Endothelial cell of umbilical vein (primary cell): ENCODE data around the gene RIMKLB. TPM values are rescaled to one million over a fixed set of nuclear protein-coding genes. Genes with fewer than 3 reads are reported as not detected.
"Not testable (repeated sequence)": the region's sequence is repeated elsewhere in the genome, so short reads cannot be mapped to it uniquely, and the experiment has no call there.

ENCODE experiments used
- BruUV-seq: library from RNA; stranded (reverse); fragments of 400-500 nt; replicated peaks from 2 replicates; lab custom pipeline; 2021; lab: Mats Ljungman, UMichigan
- CTCF ChIA-PET: fragments of 300-600, 350-600 bp; sonication (Branson Sonifier 250); formaldehyde crosslinking; loops from one replicate; lab custom pipeline; 2021; ENCODE audit warnings: antibody characterized with exemption, inconsistent platforms; lab: Charles Lee
- POLR2A ChIA-PET: fragments of 300-600, 350-600 bp; sonication (Branson Sonifier 250); formaldehyde crosslinking; loops from one replicate; lab custom pipeline; 2021; ENCODE audit warnings: antibody characterized with exemption, inconsistent platforms; lab: Charles Lee
- DNase-seq: peaks from one replicate; pipeline ENCODE4 v3.0.0-alpha.2; 2011; ENCODE audit warnings: low read depth, low spot score
- FAIRE-seq: peaks from 2 replicates; lab custom pipeline; 2011; peaks lifted over from hg19 to GRCh38; lab: Jason Lieb, UNC
- H2AFZ ChIP-seq: 2 replicates; pipeline ENCODE4 v1.6.0; 2012; ENCODE audit warnings: low read depth, low read length, control low read depth, inconsistent platforms
- H3K27ac ChIP-seq: 2 replicates; pipeline ENCODE4 v1.5.1; 2011; ENCODE audit warnings: low read depth, mild to moderate bottlenecking, control low read depth, low read length, moderate library complexity; ENCODE audit not compliant: insufficient read depth
- H3K27me3 ChIP-seq, 2 experiments: 2 replicates each; pipeline versions ENCODE4 v1.6.0 to v1.6.1; 2011; ENCODE audit warnings: low read length in 2 of 2, mixed read lengths in 1 of 2; ENCODE audit not compliant: control insufficient read depth in 2 of 2, insufficient read depth in 2 of 2
- H3K36me3 ChIP-seq, 2 experiments: 2 replicates in 1 of 2; 3 replicates in 1 of 2; pipeline ENCODE4 v1.5.1; 2011; ENCODE audit warnings: low read length in 2 of 2, mild to moderate bottlenecking in 1 of 2, moderate library complexity in 1 of 2; ENCODE audit not compliant: control insufficient read depth in 2 of 2, insufficient read depth in 2 of 2; ENCODE audit errors: extremely low read depth in 1 of 2
- H3K4me1 ChIP-seq: 3 replicates; pipeline ENCODE4 v1.5.1; 2011; ENCODE audit warnings: mild to moderate bottlenecking, low read length; ENCODE audit not compliant: control insufficient read depth, insufficient read depth; ENCODE audit errors: extremely low read depth
- H3K4me2 ChIP-seq: 2 replicates; pipeline ENCODE4 v1.6.1; 2011; ENCODE audit warnings: low read length, control low read depth, mixed read lengths; ENCODE audit not compliant: insufficient read depth
- H3K4me3 ChIP-seq, 3 experiments: fragments of 200-600 bp in 1 of 3; sonication (generic), shearing (Covaris generic) in 1 of 3; replicated peaks in 1 of 3; 2 replicates each; pipeline ENCODE4 v1.5.1; 2011 to 2016; ENCODE audit warnings: control low read depth in 3 of 3, low read length in 3 of 3, mild to moderate bottlenecking in 2 of 3, inconsistent platforms in 1 of 3, low read depth in 1 of 3, moderate library complexity in 1 of 3; ENCODE audit not compliant: insufficient read depth in 1 of 3
- H3K79me2 ChIP-seq: 2 replicates; pipeline ENCODE4 v1.6.0; 2012; ENCODE audit warnings: low read length, inconsistent platforms; ENCODE audit not compliant: control insufficient read depth, insufficient read depth
- H3K9ac ChIP-seq: replicated peaks from 2 replicates; pipeline ENCODE3; 2011; ENCODE audit warnings: low read length, control low read depth; ENCODE audit not compliant: insufficient read depth; ENCODE audit errors: extremely low read depth
- H3K9me1 ChIP-seq: replicated peaks from 3 replicates; pipeline ENCODE4 v1.6.0; 2011; ENCODE audit warnings: mild to moderate bottlenecking, low read length; ENCODE audit not compliant: control insufficient read depth, insufficient read depth; ENCODE audit errors: extremely low read depth
- H3K9me3 ChIP-seq: replicated peaks from 2 replicates; pipeline ENCODE4 v1.5.1; 2012; ENCODE audit warnings: low read length, inconsistent platforms; ENCODE audit not compliant: control insufficient read depth, insufficient read depth
- H4K20me1 ChIP-seq: replicated peaks from 2 replicates; pipeline ENCODE3; 2011; ENCODE audit warnings: mild to moderate bottlenecking, low read length; ENCODE audit not compliant: control insufficient read depth, insufficient read depth; ENCODE audit errors: extremely low read depth
- CTCF ChIP-seq, 2 donors: IDR thresholded peaks; 1 replicate in 1 of 2; 2 replicates in 1 of 2; pipeline ENCODE4 v1.5.1; 2011; ENCODE audit warnings: low read length in 2 of 2, mild to moderate bottlenecking in 2 of 2, moderate library complexity in 2 of 2, control low read depth in 1 of 2, inconsistent platforms in 1 of 2, low read depth in 1 of 2; ENCODE audit not compliant: insufficient read depth in 1 of 2; ENCODE audit errors: extremely low read depth in 1 of 2
- EZH2 ChIP-seq: IDR thresholded peaks from 2 replicates; pipeline ENCODE4 v1.6.1; 2012; ENCODE audit warnings: borderline replicate concordance, low read depth, mild to moderate bottlenecking, moderate library complexity, low read length, inconsistent platforms; ENCODE audit not compliant: severe bottlenecking
- FOS ChIP-seq: IDR thresholded peaks from 2 replicates; pipeline ENCODE4 v1.6.1; 2011; ENCODE audit warnings: mild to moderate bottlenecking, low read length, moderate library complexity, borderline replicate concordance; ENCODE audit not compliant: insufficient read depth
- GATA2 ChIP-seq: IDR thresholded peaks from 2 replicates; pipeline ENCODE4 v1.7.0; 2011; ENCODE audit warnings: low read depth, mild to moderate bottlenecking, moderate library complexity, mixed read lengths, low read length; ENCODE audit not compliant: insufficient read length, insufficient read depth
- JUN ChIP-seq: IDR thresholded peaks from 2 replicates; pipeline ENCODE4 v1.6.1; 2011; ENCODE audit warnings: borderline replicate concordance, low read depth; ENCODE audit not compliant: insufficient read length, insufficient read depth
- MYC ChIP-seq: IDR thresholded peaks from one replicate; pipeline ENCODE4 v1.6.1; 2011; ENCODE audit warnings: mild to moderate bottlenecking, low read depth, low read length
- POLR2A ChIP-seq: IDR thresholded peaks from 2 replicates; pipeline ENCODE4 v1.6.1; 2012; ENCODE audit warnings: low read depth, mild to moderate bottlenecking, control low read depth, low read length
- POLR2AphosphoS5 ChIP-seq: IDR thresholded peaks from 2 replicates; pipeline ENCODE4 v1.6.1; 2012; ENCODE audit warnings: low read depth, mild to moderate bottlenecking, control low read depth, low read length, moderate library complexity; ENCODE audit not compliant: insufficient read depth
- dilution Hi-C: fragments of 300-500 bp; cut with MboI; formaldehyde crosslinking; loops from one replicate; pipeline ENCODE4 v1.15.0; 2019; ENCODE audit warnings: low sequenced_read_pairs; ENCODE audit not compliant: extremely low pct_ligation_motif_present
- intact Hi-C: fragments of 100-400 bp; cut with micrococcal nuclease; formaldehyde crosslinking; loops from one replicate; pipeline ENCODE4 v1.10.0; 2022
- polyA plus RNA-seq, 4 experiments: library from polyadenylated mRNA; depleted of rRNA in 3 of 4; stranded (reverse) in 3 of 4; unstranded in 1 of 4; fragments of >200 nt; gene quantifications; 2 replicates each; pipeline versions ENCODE4 v1.2.1 to v1.2.3, GENCODE V29; 2011 to 2012; ENCODE audit warnings: missing spikeins in 1 of 4
- total RNA-seq: library from RNA; stranded (reverse); gene quantifications from 2 replicates; pipeline ENCODE4 v1.2.3, GENCODE V29; 2021
- TF ChIP-seq, protein P1 (sequence below): IDR thresholded peaks from 2 replicates; pipeline ENCODE4 v1.6.1; 2011; ENCODE audit not compliant: insufficient read depth, insufficient read length

RIMKLB gene
- total and polyA plus RNA-seq, 2 donors (not counting 3 experiments of a cell fraction or from before 2014, with no cell fraction given): 35.5 to 64.3 TPM

- not testable (repeated sequence) for BruUV-seq, FAIRE-seq
Measured at GRCh38 chr12:8766121-8766520, 68.3 kb downstream of the RIMKLB start.

GRCh38 chr12:8770499-8770898 lies 72.7 kb downstream of the RIMKLB start:
- Histone ChIP-seq H3K9me3 (no peaks in the 10 kb centered on the region), H4K20me1 (no peaks in the 10 kb centered on the region), H3K4me3 (no peak overlapping the region), H3K4me2 (no peak overlapping the region), H2AFZ (no peak overlapping the region), H3K27ac (no peak overlapping the region), H3K9me1 (no peaks in the 10 kb centered on the region), H3K79me2 (peaks cover 2% of the 10 kb centered on the region), H3K36me3 (peaks cover 0 to 4% of the 10 kb centered on the region in 2 experiments), H3K4me1 (no peaks in the 10 kb centered on the region), H3K9ac (no peak overlapping the region), H3K27me3 (no peaks in the 10 kb centered on the region)
- dilution Hi-C loops (no loop called here), intact Hi-C loops (no loop called here)
- DNase-seq (no peak), FAIRE-seq (no peak)
- ChIA-PET CTCF (no interaction called here), POLR2A (interaction anchor here (0.7 kb wide), 1 partner anchor 46 kb away, joined by 3 read pairs; no protein-coding TSS in a partner anchor)
- BruUV-seq: no TSS peak
- TF ChIP-seq CTCF (IDR thresholded peaks at IDR 0.05; ENCODE audit: extremely low read depth in 1 of 2, insufficient read depth in 1 of 2, low read depth in 1 of 2, low read length in 2 of 2) (no peak), MYC (no peak), POLR2A (no peak), POLR2AphosphoS5 (no peak), GATA2 (no peak), FOS (no peak), EZH2 (no peak), JUN (no peak)
- TF ChIP-seq, protein P1, sequence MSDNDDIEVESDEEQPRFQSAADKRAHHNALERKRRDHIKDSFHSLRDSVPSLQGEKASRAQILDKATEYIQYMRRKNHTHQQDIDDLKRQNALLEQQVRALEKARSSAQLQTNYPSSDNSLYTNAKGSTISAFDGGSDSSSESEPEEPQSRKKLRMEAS: no peak

More at GRCh38 chr12:8766121-8766520, 68.3 kb downstream of the RIMKLB start:
- H3K9ac ChIP-seq, H3K4me2 ChIP-seq, POLR2A ChIA-PET, H3K27me3 ChIP-seq, DNase-seq, H3K9me1 ChIP-seq, H2AFZ ChIP-seq, H3K79me2 ChIP-seq, CTCF ChIA-PET, H3K4me3 ChIP-seq, H3K9me3 ChIP-seq, dilution Hi-C loops, H4K20me1 ChIP-seq, H3K27ac ChIP-seq, H3K4me1 ChIP-seq, H3K36me3 ChIP-seq, intact Hi-C loops: not testable (repeated sequence)
